Measurements from ENCODE around the gene IFNGR2.

IFNGR2 gene

DNA sequence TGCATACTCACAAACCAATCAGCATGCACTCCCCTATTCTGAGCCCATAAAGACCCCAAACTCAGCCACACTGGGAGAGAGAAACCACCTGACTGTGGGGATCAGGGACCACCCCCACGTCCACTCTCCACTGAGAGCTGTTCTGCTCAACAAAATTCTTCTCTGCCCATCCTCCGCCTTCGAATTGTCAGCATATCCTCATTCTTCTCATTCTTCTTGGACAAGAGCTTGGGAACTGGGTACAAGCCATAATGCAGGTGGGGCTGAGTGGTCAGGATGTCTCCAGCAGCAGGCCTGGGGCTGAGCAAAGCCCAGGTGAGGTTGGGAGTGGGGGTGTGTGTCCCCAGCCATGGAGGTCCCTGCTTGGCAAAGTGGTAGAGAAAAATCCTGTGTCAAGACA, 34.6 kb upstream of the IFNGR2 start:
- no peak for DNase-seq (ENCODE audit: extremely low spot score)
- TF ChIP-seq, protein P1, sequence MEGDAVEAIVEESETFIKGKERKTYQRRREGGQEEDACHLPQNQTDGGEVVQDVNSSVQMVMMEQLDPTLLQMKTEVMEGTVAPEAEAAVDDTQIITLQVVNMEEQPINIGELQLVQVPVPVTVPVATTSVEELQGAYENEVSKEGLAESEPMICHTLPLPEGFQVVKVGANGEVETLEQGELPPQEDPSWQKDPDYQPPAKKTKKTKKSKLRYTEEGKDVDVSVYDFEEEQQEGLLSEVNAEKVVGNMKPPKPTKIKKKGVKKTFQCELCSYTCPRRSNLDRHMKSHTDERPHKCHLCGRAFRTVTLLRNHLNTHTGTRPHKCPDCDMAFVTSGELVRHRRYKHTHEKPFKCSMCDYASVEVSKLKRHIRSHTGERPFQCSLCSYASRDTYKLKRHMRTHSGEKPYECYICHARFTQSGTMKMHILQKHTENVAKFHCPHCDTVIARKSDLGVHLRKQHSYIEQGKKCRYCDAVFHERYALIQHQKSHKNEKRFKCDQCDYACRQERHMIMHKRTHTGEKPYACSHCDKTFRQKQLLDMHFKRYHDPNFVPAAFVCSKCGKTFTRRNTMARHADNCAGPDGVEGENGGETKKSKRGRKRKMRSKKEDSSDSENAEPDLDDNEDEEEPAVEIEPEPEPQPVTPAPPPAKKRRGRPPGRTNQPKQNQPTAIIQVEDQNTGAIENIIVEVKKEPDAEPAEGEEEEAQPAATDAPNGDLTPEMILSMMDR (IDR thresholded peaks at IDR 0.05; ENCODE audit: control extremely low read depth, extremely low read depth, low read depth, missing control alignments), result no peak
- POLR2A ChIA-PET, result no interaction called here
- CTCF ChIA-PET, result interaction anchor here (0.6 to 15.0 kb wide), 4 partner anchors 8 to 171 kb away, joined by 3 to 142 read pairs (median 6); no protein-coding TSS in a partner anchor

DNA sequence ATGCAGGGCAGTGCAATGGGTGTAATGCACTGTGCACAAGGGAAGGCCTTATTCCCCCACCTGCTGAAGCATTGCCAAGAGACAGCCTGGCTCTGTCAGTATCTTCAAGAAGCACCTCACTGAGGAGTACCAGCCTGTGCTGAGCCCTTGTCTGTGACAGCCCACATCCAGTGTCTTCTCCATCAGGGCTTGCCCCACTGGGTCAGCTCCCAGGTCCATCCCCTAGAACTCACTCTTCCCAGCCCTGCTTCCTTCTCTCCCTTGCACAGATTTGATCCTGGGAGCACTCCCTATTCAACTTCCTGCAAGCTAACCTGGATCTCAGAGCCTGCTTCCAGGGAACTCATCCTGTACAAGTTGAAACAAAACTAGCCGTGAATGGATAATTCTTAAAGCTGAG, 33.6 kb upstream of the IFNGR2 start:
- no peak for DNase-seq (ENCODE audit: extremely low spot score)
- TF ChIP-seq, protein P1 (IDR thresholded peaks at IDR 0.05; ENCODE audit: control extremely low read depth, extremely low read depth, low read depth, missing control alignments), result no peak
- CTCF ChIA-PET, result interaction anchor here (1.2 to 15.0 kb wide), 4 partner anchors 9 to 172 kb away, joined by 4 to 142 read pairs (median 7); no protein-coding TSS in a partner anchor
- POLR2A ChIA-PET, result no interaction called here

DNA sequence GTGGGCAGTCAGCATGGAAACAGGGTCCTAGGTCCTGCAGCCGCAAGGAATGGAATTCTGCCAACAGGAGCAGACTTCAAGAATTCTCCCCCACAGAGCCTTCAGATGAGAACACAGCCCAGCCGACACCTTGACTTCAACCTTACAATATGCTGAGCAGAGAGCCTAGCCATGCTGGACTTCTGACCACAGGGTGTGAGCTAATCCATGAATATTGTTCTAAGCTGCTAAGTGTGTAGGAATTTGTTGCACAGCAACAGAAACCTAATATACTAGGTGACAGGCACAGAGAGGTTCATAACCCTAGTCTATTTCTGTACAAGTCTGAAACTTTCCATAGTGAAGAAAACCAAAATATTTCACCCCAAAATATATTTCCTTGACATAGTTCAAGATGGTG, 32.9 kb upstream of the IFNGR2 start:
- TF ChIP-seq, protein P1 (IDR thresholded peaks at IDR 0.05; ENCODE audit: control extremely low read depth, extremely low read depth, low read depth, missing control alignments), result no peak
- ChIA-PET POLR2A (no interaction called here), CTCF (interaction anchor here (1.2 to 15.0 kb wide), 4 partner anchors 10 to 173 kb away, joined by 4 to 142 read pairs (median 7); no protein-coding TSS in a partner anchor)
- DNase-seq (ENCODE audit: extremely low spot score), result no peak

DNA sequence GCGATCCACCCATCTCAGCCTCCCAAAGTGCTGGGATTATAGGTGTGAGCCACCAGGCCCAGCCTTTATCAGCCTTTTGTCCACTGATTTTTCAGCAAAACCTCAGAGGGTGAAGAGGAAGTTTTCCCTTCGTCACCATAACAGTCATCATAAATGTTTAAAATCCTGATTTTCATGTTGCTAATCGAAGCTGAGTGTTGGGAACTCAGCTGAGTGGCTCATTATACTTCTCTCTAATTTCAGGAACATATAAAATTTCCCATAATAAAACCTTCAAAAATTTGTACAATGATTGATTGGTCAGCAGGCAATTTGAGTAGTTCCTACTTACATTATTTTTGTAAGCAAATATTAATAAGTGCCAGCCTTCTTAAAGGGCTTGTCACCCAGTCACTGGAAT, 31.8 kb upstream of the IFNGR2 start:
- CTCF ChIA-PET, result interaction anchor here (3.1 to 15.0 kb wide), 2 partner anchors 11 to 174 kb away, joined by 10 to 142 read pairs; no protein-coding TSS in a partner anchor
- TF ChIP-seq, protein P1 (IDR thresholded peaks at IDR 0.05; ENCODE audit: control extremely low read depth, extremely low read depth, low read depth, missing control alignments), result no peak
- POLR2A ChIA-PET, result no interaction called here
- no peak for DNase-seq (ENCODE audit: extremely low spot score)

DNA sequence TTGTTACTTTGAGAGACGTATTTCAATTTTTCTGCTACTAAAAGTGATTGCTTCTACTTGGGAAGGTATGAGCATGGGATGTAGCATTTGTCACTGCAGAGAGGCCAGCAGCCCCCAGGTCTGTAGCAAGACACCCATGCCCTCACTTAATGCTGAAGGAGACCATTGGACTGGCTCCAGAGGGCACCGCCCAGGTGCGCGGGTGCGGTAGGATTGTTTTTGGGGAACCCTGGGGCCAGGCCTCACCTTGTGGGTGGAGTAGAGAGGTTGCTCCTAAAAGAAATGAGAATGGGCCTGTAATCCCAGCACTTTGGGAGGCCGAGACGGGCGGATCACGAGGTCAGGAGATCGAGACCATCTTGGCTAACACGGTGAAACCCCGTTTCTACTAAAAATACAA, 30.6 kb upstream of the IFNGR2 start:
- TF ChIP-seq, protein P1 (IDR thresholded peaks at IDR 0.05; ENCODE audit: control extremely low read depth, extremely low read depth, low read depth, missing control alignments), result no peak
- ChIA-PET POLR2A (no interaction called here), CTCF (interaction anchor here (15.0 kb wide), 1 partner anchor 12 kb away, joined by 142 read pairs; no protein-coding TSS in a partner anchor)
- DNase-seq (ENCODE audit: extremely low spot score), result no peak

DNA sequence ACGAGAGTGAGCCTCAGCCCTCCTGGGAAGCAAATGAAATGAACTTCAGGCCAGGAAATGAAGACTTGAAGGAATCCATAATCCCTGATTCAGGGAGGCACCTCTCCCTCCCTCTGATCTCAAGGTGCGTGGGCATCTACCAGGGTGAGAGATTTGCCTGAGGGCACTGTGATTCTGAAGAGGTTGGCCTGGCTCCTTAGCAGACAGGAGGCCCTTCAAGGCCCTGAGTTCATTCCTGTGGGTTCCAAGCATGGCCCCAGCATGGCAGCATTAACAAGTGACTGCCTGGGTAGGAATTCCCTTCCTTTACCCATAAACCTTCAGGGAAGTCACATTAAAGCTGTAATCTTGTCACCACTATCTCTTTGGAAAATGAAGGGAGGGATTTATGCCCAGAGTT, 29.8 kb upstream of the IFNGR2 start:
- ChIA-PET POLR2A (no interaction called here), CTCF (interaction anchor here (1.0 to 15.0 kb wide), 4 partner anchors 13 to 176 kb away, joined by 3 to 142 read pairs (median 4); no protein-coding TSS in a partner anchor)
- no peak for DNase-seq (ENCODE audit: extremely low spot score)
- TF ChIP-seq, protein P1 (IDR thresholded peaks at IDR 0.05; ENCODE audit: control extremely low read depth, extremely low read depth, low read depth, missing control alignments), result no peak

Data from GM10248 (cell line).